Limb (tissue), 2 donors: ENCODE measurements around the gene MTA3.
"Not testable (repeated sequence)": the region's sequence is repeated elsewhere in the genome, so short reads cannot be mapped to it uniquely, and the experiment has no call there.

Experiments used
- DNase-seq, 2 donors: peaks; one replicate each; pipeline ENCODE4 v3.0.0-alpha.2; 2016; ENCODE audit errors: extremely low spot score in 2 of 2

MTA3 gene

GRCh38 chr2:42726680-42727079 is 158.2 kb downstream of the MTA3 start:
- no peak for DNase-seq

DNA sequence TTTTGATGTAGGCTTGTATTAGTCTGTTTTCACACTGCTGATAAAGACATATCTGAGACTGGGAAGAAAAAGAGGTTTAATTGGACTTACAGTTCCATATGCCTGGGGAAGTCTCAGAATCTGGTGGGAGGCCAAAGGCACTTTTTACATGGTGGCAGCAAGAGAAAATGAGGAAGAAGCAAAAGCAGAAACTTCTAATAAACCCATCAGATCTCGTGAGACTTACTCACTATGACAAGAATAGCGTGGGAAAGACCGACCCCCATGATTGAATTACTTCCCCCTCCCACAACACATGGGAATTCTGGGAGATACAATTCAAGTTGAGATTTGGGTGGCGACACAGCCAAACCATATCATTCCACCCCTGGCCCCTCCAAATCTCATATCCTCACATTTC is 162.9 kb downstream of the MTA3 start:
- not testable (repeated sequence) for DNase-seq

DNA sequence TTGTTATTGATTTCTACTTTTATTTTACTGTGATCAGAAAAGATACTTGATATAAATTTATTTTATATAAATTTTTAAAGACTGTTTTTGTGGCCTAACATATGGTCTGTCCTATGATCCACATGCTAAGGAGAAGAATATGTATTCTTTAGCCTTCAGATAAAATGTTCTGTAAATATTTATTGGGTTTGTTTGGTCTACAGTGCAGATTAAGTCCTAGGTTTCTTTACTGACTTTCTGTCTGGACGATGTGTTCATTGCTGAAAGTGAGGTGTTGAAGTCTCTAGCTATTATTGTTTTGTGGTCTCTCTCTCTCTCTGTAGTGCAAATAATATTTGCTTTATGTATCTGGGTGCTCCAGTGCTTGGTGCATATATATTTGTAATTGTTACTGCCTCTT is 165.4 kb downstream of the MTA3 start:
- DNase-seq, result no peak

- no peak for DNase-seq
Measured at GRCh38 chr2:42736598-42737322, 168.3 kb downstream of the MTA3 start.

GRCh38 chr2:42741140-42741539 is 172.7 kb downstream of the MTA3 start:
- no peak for DNase-seq

DNA sequence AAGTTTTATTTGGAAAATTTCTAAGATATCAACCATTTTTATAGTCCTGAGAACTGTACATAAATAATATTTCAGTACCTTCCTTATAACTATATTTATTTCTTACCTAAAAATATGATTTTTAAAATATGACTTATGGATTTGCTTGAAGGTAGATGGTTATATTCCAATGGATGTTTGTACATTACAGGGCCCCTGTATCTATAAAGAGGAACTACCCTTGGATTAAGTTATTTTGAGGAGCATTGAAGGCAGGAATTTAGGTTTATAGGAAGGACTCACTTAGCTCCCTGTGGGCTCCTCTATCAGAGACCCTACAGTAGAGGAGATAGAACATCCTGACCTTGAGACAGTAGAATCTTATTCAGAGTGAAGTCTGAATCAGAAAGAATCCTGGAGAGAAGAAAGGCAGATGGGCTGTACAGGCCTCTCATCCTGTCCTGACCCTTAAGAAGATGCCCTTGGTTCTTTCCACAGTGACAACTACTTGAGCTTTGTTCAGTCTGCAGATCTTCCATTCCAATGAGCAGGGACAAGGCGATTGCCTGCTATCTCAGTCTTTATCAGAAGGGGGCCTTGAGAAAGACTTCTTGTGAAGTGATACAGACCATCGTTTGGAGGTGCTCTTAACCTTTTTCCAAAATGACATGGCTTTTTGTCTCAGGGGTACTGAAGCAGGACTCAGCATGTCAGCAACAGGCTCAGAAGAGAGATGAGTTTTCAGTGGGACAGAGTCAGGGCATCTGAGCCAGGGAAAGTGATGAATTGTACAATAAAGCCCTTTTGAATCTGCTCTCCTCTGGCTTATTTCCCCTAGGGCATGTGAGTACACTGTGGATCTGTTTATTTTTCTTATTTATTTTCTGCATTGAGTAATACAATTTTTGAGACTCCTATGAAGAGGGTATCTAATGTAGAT is 174.6 kb downstream of the MTA3 start:
- no peak for DNase-seq

DNA sequence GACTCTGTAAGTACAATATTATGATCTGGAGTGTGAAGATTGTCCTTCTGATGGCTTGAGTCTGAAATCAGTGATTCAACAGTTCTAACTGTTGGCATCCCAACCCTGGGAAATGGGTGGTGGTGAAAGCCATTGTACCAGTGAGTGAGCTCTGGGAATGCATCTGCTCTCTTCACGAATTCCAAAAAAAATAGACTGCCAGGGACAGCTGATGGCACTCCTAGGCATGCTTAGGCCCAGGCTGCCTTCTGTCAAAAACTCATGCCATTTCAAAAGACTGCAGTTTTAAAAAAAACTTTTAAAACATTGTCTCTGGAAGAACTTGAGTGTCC is 175.2 kb downstream of the MTA3 start:
- no peak for DNase-seq

DNA sequence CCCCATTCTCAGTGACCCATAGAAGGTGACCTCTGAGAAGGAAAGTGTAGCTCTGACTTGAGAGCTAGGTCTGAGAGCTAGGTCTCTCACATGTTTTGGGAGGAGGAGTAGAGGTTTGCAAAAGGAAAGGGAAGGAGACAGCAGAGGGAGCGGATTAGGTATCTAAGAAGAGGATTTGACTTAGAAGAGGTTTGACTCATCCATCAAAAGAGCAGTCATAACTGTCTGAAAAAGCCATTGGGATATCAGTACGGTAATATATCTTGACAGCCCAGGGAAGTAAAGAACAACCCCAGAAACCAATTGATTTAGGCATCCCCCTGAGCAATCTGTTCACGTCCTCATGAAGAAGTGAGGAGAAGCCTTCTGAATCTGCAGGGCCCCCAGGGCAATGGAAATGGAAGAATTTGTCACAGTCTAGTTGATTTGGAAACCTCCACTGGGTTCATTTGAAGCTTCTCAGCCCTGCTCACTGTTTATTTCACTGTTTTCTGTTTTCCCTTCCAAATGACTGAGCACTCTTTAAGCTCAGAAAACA is 176.2 kb downstream of the MTA3 start:
- DNase-seq, result no peak

- DNase-seq, result no peak
Measured at GRCh38 chr2:42747422-42747821, 179.0 kb downstream of the MTA3 start.

DNA sequence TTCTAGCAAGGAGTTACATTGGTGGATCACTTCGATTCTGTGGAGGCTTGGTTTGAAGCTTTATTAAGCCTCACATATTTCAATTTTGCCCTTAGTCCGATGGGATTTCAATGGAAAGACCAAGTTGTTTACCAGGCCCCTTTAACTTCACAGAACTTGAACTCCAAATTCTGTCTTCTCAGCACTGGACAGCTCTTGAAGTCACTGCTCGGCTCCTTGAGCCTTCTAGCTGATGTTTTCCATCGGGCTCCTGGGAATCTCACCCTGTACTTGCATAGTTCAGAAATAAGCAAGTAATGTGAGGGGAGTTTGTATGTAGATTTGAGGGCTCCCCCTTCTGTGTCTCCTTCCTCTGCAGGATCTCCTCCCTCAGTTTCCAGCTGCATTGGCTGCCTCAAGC is 180.4 kb downstream of the MTA3 start:
- DNase-seq, result no peak

DNA sequence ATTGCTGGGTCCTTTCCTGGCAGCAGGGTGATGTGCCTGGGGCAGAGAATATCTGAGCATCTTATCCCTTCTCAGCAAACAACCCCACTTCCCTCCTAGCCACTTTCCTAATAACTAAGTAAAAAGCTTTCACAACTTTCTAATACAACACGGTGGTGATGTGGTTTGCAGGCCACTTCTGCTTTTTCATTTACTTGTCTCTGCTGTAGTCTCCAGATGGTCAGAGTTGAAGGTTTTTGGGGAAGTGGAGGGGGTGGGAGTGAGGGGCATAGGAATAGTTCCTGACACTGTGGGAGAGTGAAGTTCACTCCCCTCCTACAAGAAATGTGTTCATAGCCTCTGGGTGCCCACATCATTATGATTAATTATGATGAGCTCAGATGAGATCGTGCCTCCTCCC is 183.9 kb downstream of the MTA3 start:
- DNase-seq, result no peak

DNA sequence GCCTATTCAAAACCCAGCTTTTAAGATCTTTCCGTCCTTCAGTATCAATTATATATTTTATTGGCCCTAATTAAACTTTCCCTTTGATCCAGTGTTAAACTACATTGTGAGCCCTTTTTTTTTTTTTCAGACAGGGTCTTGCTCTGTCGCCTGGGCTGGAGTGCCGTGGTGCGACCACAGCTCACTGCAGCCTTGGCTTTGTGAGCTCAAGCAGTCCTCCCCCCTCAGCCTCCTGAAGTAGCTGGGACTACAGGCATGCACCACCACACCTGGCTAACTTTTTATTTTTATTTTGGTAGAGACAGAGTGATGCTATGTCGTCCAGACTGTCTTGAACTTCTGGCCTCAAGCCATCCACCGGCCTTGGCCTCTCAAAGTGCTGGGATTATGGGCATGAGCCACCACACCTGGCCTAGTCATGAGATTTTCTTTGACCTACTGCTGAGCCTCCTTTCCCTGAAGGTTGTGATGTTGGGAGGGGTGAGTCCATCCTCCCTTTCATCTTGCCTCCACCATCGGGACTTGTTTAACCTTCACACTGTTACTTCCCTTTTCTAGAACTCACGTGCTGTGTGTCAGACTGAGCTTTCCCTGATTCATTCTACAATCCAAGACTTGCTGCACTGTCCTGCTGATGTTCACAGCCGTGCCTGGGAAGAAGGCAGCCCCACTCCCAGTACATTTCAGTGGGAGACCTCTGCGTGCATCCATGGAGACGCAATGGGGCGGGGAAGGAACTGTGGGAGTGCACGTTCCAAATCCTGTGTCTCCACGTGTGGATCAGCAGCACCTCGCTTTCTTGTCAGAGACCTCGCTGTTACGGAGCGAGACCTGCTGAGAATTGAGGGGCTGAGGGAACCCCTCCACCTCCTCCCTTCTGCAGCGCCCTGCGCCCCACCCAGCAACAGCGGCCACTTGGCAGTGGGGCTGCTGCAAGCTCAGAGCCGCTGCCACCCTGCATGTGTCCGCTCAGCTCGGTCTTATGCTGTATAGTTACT is 184.7 kb downstream of the MTA3 start:
- DNase-seq, result no peak

- peak in 1 of 2 donors; percentile 48 for DNase-seq
Measured at GRCh38 chr2:42754021-42754775, 185.8 kb downstream of the MTA3 start.

GRCh38 chr2:42754776-42755140 is 186.3 kb downstream of the MTA3 start:
- DNase-seq, result no peak

GRCh38 chr2:42755191-42755880 is 186.9 kb downstream of the MTA3 start:
- DNase-seq, result no peak

DNA sequence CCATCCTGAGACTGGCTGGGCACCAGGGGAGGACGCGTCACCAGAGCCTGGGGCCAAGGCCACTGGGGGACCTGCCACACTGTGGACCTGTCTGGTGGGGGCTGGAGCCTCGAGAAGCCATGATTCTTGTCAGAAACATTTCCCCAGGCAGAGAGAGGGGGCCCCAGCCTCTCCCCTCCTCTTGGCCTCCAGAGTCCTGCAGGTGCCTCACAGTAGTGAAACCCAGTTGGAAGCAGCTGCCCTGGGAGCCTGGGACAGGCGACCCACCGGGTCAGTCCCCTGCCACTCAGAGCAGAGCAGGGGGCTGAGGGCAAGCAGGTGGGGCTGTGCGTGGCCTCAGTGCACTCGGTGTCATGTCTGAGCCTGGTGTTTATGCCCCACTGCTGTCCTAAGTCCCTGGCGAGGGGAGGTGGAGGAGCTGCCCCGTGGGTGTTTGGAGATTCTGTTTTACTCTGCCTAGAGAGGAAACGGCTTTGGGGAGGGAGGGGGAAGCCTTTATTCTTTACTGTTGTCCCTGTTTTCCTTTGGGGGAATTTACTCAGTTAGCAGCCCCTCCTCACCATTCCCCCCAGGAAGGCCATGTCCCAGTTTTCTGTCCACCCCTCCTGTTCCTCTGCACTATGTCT is 187.8 kb downstream of the MTA3 start:
- no peak for DNase-seq

DNA sequence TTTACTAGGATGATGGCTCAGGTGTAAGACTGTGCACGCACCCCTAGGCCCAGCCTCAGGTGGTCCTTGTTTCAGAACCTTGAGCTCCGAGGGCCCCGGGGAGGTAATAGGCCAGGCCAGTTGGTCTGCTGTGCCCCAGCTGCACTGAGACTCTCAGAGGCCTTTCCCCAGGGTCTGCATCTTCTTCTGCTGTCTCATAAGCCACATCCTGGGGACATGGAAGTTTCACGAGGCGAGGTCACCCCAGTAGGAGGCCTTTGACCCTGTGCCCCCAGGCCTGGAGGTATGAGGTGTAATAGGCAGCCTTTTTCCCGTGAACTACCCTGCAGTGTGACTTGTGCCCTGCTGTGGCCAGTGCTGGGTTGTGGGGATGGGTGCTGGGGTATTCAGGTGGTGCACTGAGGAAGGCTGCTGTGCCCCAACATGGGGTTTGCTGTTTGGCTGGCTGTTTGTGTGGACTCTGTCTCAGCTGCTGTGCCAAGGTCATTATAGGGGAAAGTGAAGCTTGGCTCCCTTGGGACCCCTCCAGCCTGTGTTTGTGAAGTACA is 188.6 kb downstream of the MTA3 start:
- DNase-seq, result no peak

- no peak for DNase-seq
Measured at GRCh38 chr2:42757981-42758740, 189.7 kb downstream of the MTA3 start.

DNA sequence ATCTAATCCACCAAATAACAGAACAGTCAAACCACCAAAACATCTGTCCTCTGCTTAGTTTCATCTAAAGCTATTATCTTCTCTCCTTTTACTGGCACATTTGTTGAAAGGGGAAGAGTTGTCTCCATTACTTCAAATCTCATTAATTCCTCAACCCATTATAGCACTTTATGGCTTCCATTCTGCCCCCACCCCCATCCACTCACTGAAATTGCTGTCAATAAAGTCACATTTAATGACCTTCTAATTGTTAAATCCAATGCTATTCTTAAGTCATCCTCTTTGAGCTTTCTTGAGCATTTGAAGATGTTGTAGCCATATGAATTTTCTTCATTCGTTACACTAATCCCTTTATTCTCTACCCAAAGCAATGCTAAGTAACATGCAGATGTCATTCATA is 190.3 kb downstream of the MTA3 start:
- DNase-seq, result no peak
